HG03135 (cell line): ENCODE data around the gene KCNMA1.

ENCODE experiments used
- ATAC-seq: cut with Tn5 transposase; IDR thresholded peaks from one replicate; pipeline ENCODE4 v1.9.1; 2021; ENCODE audit warnings: mild to moderate bottlenecking, moderate library complexity; ENCODE audit not compliant: unreplicated experiment

Gene KCNMA1

GRCh38 chr10:77197544-77197943, 440.1 kb downstream of the KCNMA1 start:
- no peak for ATAC-seq

DNA sequence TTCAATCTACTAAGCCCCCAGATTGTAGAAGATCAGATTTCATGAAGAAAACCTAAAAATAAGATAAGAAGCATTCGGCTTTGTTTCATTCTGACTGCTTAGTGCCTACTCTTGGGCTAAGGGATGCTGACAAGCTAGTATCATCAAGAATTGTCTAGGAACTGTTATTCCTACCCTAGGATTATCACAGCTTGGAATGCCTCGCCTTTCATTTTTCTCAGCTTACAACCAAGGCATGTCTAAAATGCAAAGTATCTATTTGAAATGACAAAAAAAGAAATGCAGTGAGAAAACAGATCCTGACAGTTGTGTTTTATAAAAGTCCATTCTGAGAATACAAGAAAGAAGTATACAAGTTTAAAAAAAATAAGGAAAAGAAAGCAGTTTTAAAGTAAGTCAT, 441.0 kb downstream of the KCNMA1 start:
- no peak for ATAC-seq

- ATAC-seq: no peak
Observed at GRCh38 chr10:77195101-77195500, 442.5 kb downstream of the KCNMA1 start.

DNA sequence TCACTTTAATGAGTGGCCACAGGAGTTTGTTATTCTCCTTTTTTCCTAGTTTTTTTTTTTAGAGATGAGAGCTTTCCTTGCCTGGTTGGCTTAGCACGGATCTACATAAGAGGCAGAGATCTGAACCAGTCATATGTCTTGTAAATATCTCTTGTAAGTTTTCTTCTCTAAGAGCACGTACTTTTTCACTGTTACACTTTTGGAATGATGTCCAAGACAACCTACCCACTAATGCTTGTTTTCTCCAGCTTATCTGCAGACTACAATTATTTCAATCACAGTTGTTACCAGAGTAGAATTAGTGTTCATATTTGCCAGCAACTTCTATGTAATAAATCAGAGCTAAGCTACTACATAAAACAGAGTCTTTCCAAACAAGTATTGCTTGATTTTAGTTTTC, 444.6 kb downstream of the KCNMA1 start:
- no peak for ATAC-seq

DNA sequence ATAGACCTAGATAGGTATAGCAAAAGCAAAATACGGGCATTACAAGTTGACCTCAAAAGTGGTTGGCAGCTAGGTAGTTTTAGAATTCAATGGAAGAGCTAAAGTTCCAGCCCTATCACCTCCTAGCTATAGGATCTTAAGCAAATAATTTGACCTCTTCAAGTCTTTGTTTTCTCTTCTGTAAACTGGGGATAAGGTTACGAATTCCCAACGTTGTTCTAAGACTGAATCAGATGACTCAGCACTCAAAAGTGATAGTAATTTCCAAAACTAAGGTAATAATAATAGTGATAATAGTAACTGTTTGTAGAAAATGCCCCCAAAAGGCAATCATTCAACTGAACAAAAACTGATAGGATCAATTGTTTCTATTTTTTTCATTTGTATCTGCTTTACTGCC, 445.2 kb downstream of the KCNMA1 start:
- no peak for ATAC-seq

GRCh38 chr10:77191324-77192049, 446.1 kb downstream of the KCNMA1 start:
- no peak for ATAC-seq

DNA sequence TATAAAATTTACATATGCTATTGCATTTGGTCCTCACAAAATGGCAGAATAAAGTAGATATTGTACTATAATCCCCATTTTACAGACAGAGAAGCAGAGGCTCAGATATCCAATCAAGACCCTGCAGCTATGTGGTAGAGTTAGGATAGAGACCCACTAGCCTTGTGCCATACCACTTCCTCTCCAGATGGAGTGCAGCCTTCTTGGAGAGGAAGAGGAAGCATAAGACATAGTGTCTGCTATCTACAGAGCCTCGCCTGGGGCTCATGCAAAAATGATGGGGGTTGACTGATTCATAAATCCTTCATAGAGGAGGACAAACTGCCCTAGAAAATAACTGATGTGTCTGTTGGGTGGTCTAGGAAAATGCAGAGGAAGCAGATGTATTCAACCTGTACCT, 447.3 kb downstream of the KCNMA1 start:
- ATAC-seq: no peak

- no peak for ATAC-seq
Observed at GRCh38 chr10:77189520-77189919, 448.1 kb downstream of the KCNMA1 start.

DNA sequence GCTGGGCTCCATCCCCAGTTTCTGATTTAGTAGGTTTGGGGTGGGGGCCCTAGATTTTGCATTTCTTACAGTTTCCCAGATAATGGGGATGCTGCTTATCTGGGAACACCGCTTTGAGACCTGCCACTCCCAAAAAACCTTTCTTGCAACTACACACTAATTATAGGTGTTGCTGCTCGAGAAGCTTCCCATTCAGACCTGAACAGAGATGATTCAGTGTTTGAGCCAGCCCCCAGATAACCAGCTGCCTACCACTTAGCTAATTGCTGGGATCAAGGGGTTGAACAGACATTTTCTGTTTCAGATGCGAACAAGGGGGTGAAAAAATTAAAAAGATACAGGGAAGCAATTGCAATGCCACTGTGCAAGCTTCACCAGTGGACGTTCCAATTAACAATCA, 448.5 kb downstream of the KCNMA1 start:
- ATAC-seq: no peak

- ATAC-seq: no peak
Observed at GRCh38 chr10:77188521-77188920, 449.1 kb downstream of the KCNMA1 start.

DNA sequence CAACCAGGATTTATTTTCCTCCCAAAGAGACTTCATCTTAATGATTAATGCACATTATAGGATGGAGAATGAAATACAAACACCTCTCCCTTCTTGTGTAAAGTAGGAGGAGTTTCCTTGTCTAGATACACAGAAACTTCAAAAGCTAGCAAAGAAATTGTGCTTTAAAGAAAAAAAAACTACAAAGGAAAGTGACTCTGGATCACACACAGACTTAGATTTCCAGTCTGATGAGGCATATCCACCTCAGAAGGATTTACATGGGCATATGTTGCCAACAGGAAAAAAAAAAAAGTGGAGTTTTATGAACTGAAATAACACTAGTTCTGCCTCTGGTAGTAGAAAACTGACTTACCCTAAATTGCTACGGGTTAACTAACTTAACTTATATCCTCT, 449.6 kb downstream of the KCNMA1 start:
- ATAC-seq: no peak

- no peak for ATAC-seq
Observed at GRCh38 chr10:77187376-77187999, 450.1 kb downstream of the KCNMA1 start.

- no peak for ATAC-seq
Observed at GRCh38 chr10:77186936-77187335, 450.7 kb downstream of the KCNMA1 start.

DNA sequence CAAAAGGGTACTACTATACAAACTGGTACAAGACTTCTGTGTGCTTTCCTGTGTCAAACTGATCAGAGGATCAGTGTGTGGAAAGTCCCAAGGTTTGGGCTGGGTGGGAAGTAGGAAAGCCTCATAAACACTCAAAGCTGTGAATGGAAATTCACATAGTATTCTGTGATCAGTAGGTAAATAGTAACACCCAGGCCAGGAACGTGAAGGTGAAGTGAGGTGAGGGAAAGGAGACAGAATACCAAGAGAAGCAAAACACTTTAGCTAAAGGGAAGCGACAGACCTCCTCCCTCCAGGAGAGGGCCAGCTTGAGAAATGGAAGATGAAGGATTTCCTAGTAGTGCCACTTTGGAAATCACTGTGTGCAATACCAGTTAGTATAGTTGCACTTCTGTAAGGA, 451.9 kb downstream of the KCNMA1 start:
- no peak for ATAC-seq

DNA sequence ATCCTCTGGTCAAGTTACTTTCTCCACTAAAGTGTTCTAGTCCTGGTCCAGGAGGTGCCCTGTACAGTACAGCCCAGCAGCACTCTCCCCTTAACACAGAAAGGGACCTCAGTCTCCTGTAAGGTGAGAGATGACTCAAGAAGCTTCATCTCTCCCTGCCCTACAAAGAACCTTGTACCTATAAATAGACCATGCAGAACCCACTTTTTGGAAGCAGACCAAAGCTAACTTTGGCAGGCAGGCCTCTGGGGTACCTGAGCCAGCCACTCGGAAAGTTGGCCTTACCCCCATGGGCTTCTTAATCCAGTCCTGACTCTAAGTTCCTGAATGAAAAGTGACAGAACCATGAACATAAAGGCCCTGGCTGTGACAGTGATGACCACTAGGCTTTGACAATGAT, 454.8 kb downstream of the KCNMA1 start:
- no peak for ATAC-seq

GRCh38 chr10:77180794-77181193, 456.8 kb downstream of the KCNMA1 start:
- ATAC-seq: no peak

- ATAC-seq: no peak
Observed at GRCh38 chr10:77180104-77180503, 457.5 kb downstream of the KCNMA1 start.

DNA sequence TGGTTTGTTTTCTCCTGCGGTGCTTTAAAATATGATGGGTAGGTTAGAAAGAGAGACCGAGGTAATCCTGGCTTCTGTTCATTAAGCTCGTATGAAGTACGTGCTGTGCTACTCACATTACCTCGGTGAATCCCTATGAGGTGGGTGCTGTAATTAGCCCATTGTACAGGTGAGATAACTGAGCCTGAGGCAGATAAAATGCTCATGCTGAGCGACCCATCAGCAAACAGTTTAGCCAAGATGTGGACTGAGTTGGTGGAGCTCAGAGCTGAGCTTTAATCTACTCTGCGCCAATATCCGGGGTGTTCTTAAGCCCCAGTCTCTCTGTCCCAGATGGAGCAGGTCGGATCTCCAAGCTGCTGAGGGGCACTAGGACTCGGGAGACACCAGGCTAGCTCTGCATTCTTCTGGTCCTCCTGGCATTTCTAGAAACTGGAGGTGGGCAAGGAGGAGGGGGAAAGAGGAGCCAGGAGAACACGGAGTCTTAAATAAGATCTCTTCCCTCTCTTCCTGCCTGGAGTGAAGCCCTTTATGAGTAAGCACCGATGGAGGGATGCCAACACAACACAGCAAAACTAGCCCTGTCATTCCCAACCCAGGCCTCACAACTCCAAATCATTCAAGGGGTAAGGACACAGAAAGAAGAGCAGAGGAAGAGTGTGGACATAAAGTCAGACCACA, 458.5 kb downstream of the KCNMA1 start:
- ATAC-seq: no peak

DNA sequence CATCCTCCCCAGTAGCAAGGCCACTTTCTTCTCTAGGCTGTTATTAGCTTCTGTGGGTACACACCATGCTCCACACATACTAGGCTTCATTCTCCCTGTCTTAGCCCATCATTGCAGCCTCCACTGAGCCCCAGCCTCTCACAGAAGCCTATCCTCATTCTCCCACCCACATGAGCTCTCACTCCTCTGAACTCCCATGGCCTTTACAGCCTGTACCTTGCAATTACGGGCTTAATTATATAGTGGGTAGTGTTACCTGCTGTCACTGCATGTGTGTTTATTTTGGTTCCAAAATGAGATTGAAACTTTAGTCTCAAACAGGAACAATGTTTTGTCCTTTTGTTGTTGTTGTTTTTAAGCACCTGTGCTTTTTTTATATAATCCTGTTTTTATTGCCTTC, 460.0 kb downstream of the KCNMA1 start:
- ATAC-seq: no peak

DNA sequence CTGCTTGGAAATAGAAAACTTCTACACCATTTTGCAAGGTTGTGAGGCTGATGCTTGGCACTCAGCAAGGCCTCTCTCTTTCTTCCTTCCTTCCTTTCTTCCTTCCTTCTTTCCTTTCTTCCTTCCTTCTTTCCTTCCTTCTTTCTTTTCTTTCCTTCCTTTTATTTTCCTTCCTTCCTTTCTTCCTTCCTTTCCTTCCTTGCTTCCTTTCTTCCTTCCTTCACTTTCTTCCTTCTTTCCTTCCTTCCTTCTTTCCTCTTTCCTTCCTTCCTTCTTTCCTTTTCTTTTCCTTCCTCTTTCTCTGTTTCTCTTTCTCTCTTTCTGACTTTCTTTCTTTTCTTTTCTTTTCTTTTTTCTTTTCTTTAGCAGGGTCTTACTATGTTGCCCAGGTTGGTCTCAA, 460.4 kb downstream of the KCNMA1 start:
- ATAC-seq: no peak

GRCh38 chr10:77176232-77176631, 461.4 kb downstream of the KCNMA1 start:
- no peak for ATAC-seq

GRCh38 chr10:77175631-77176222, 461.9 kb downstream of the KCNMA1 start:
- ATAC-seq: no peak
